Lung (tissue), 12 donors: ENCODE results near the gene GLIS1. TPM values are rescaled to one million over a fixed set of nuclear protein-coding genes. Genes with fewer than 3 reads are reported as not detected.

Experiments used
- ATAC-seq: fragments of 200-7000 bp; cut with Tn5 transposase; one replicate; pipeline ENCODE4 v1.9.1; 2020; ENCODE audit warnings: moderate number of reproducible peaks; ENCODE audit not compliant: insufficient read depth, low FRiP score
- DNase-seq, 3 donors: peaks; one replicate each; pipeline ENCODE4 v3.0.0-alpha.2; 2013 to 2017
- H3K27ac ChIP-seq, 2 donors: one replicate each; pipeline ENCODE4 v1.5.1; 2013; ENCODE audit warnings: mild to moderate bottlenecking in 2 of 2, moderate library complexity in 2 of 2, control low read depth in 1 of 2, inconsistent platforms in 1 of 2, low read depth in 1 of 2, low read length in 1 of 2
- H3K27me3 ChIP-seq, 3 donors: one replicate each; pipeline ENCODE4 v1.5.1; 2013; ENCODE audit warnings: low read length in 2 of 3; ENCODE audit not compliant: control insufficient read depth in 3 of 3, insufficient read depth in 3 of 3
- H3K36me3 ChIP-seq, 4 donors: one replicate each; pipeline ENCODE4 v1.5.1; 2013; ENCODE audit warnings: low read length in 4 of 4, mild to moderate bottlenecking in 1 of 4, moderate library complexity in 1 of 4; ENCODE audit not compliant: control insufficient read depth in 4 of 4, insufficient read depth in 4 of 4
- H3K4me1 ChIP-seq, 5 donors: one replicate each; pipeline ENCODE4 v1.5.1; 2013; ENCODE audit warnings: low read length in 5 of 5, mild to moderate bottlenecking in 2 of 5, moderate library complexity in 1 of 5; ENCODE audit not compliant: control insufficient read depth in 5 of 5, insufficient read depth in 5 of 5
- H3K4me3 ChIP-seq: one replicate; pipeline ENCODE4 v1.5.1; 2013; ENCODE audit warnings: mild to moderate bottlenecking, control low read depth, moderate library complexity
- H3K9ac ChIP-seq, 2 donors: one replicate each; pipeline ENCODE4 v1.5.1; 2013; ENCODE audit warnings: low read length in 2 of 2, control low read depth in 1 of 2; ENCODE audit not compliant: insufficient read depth in 1 of 2
- H3K9me3 ChIP-seq, 4 donors: one replicate each; pipeline ENCODE4 v1.5.1; 2013; ENCODE audit warnings: low read length in 3 of 4, mild to moderate bottlenecking in 1 of 4, moderate library complexity in 1 of 4; ENCODE audit not compliant: control insufficient read depth in 4 of 4, insufficient read depth in 3 of 4
- CTCF ChIP-seq: IDR thresholded peaks from 2 replicates; pipeline ENCODE4 v1.5.1; 2012; ENCODE audit warnings: mild to moderate bottlenecking; ENCODE audit errors: control extremely low read depth, extremely low read depth
- WGBS, 2 donors: extraction: QIAGEN DNeasy Blood & Tissue Kit; methylation state at CpG; one replicate each; pipeline ENCODE4 v1.1.7; 2013; 5-methylcytosine and 5-hydroxymethylcytosine counted together
- polyA plus RNA-seq, 2 donors: library from polyadenylated mRNA; stranded (reverse); fragments of 200-250 nt; gene quantifications; one replicate each; pipeline ENCODE4 v1.2.1, GENCODE V29; 2013
- total RNA-seq, 2 donors: library from RNA; depleted of rRNA in 1 of 2; stranded (reverse); fragments of >200 nt in 1 of 2; gene quantifications; one replicate each; pipeline ENCODE4 v1.2.1, GENCODE V29; 2014 to 2021
- donor health status: control.
- donor health status: control.
- donor health status: Bipolar disorder and iron deficiency.
- donor health status: healthy.
- donor health status: DM: yes; HTN: yes; CAD: no.

The GLIS1 gene
- total and polyA plus RNA-seq, 4 donors, result 0.05 to 0.18 (median 0.17) TPM; not detected in 1

- DNase-seq (no peak), ATAC-seq (no peak)
- Histone ChIP-seq H3K4me3 (no peak overlapping the region), H3K9me3 (no peaks in the 10 kb centered on the region), H3K36me3 (no peaks in the 10 kb centered on the region), H3K9ac (no peak overlapping the region), H3K27me3 (no peaks in the 10 kb centered on the region), H3K4me1 (no peaks in the 10 kb centered on the region), H3K27ac (no peak overlapping the region)
- 90 to 91% methylated on average over 22 of the region's 22 CpGs for WGBS, 2 donors
- TF ChIP-seq CTCF, result no peak
Measured at GRCh38 chr1:53539711-53540603, 199.0 kb downstream of the GLIS1 start.

GRCh38 chr1:53539226-53539625, 199.7 kb downstream of the GLIS1 start:
- TF ChIP-seq CTCF, result no peak
- ATAC-seq (no peak), DNase-seq (no peak)
- Histone ChIP-seq H3K4me1 (no peaks in the 10 kb centered on the region), H3K9me3 (no peaks in the 10 kb centered on the region), H3K27me3 (no peaks in the 10 kb centered on the region), H3K9ac (no peak overlapping the region), H3K4me3 (no peak overlapping the region), H3K27ac (no peak overlapping the region), H3K36me3 (no peaks in the 10 kb centered on the region)
- WGBS, 2 donors, result 85 to 87% methylated on average over 2 of the region's 2 CpGs

GRCh38 chr1:53536606-53537005, 202.4 kb downstream of the GLIS1 start:
- H3K9me3 ChIP-seq, result peaks cover 0 to 2% (median 0%) of the 10 kb centered on the region in 4 donors
- ATAC-seq, result no peak
- no peak for TF ChIP-seq CTCF
- H3K4me1 ChIP-seq, result peaks cover 0 to 2% (median 0%) of the 10 kb centered on the region in 5 donors
- H3K27me3 ChIP-seq, result no peaks in the 10 kb centered on the region
- WGBS, 2 donors, result 91 to 94% methylated on average over 6 of the region's 6 CpGs
- H3K36me3 ChIP-seq, result no peaks in the 10 kb centered on the region
- H3K4me3 ChIP-seq, result no peak overlapping the region
- no peak for DNase-seq
- H3K27ac ChIP-seq, result no peak overlapping the region
- no peak overlapping the region for H3K9ac ChIP-seq
